GF-D8 (cell line): Measurements from ENCODE around the gene TBC1D22A.
"Not testable (repeated sequence)": the region's sequence is repeated elsewhere in the genome, so short reads cannot be mapped to it uniquely, and the experiment has no call there.

ENCODE experiments used
- DNase-seq: peaks from one replicate; lab custom pipeline; 2025; lab: John Stamatoyannopoulos, UW

Gene TBC1D22A

GRCh38 chr22:47168900-47169800 lies 406.7 kb downstream of the TBC1D22A start:
- DNase-seq: no peak

- no peak for DNase-seq
Observed at GRCh38 chr22:47169801-47170140, 407.3 kb downstream of the TBC1D22A start.

GRCh38 chr22:47170511-47171440 lies 408.3 kb downstream of the TBC1D22A start:
- not testable (repeated sequence) for DNase-seq

GRCh38 chr22:47171441-47172221 lies 409.2 kb downstream of the TBC1D22A start:
- DNase-seq: no peak

GRCh38 chr22:47172771-47173534 lies 410.5 kb downstream of the TBC1D22A start:
- no peak for DNase-seq

- no peak for DNase-seq
Observed at GRCh38 chr22:47173535-47174021, 411.1 kb downstream of the TBC1D22A start.

- DNase-seq: no peak
Observed at GRCh38 chr22:47174096-47174495, 411.6 kb downstream of the TBC1D22A start.

- DNase-seq: no peak
Observed at GRCh38 chr22:47174671-47175112, 412.2 kb downstream of the TBC1D22A start.

GRCh38 chr22:47175151-47176025 lies 412.9 kb downstream of the TBC1D22A start:
- no peak for DNase-seq

GRCh38 chr22:47176026-47176389 lies 413.6 kb downstream of the TBC1D22A start:
- no peak for DNase-seq

- DNase-seq: no peak
Observed at GRCh38 chr22:47176573-47177333, 414.3 kb downstream of the TBC1D22A start.

- DNase-seq: no peak
Observed at GRCh38 chr22:47177334-47177815, 414.9 kb downstream of the TBC1D22A start.

- DNase-seq: no peak
Observed at GRCh38 chr22:47178339-47178738, 415.9 kb downstream of the TBC1D22A start.

GRCh38 chr22:47180796-47181195 lies 418.3 kb downstream of the TBC1D22A start:
- DNase-seq: no peak

- no peak for DNase-seq
Observed at GRCh38 chr22:47187176-47187957, 424.9 kb downstream of the TBC1D22A start.

GRCh38 chr22:47188261-47189055 lies 426.0 kb downstream of the TBC1D22A start:
- DNase-seq: no peak
